Stimulated activated CD4-positive, alpha-beta T cell treated with anti-CD3 and anti-CD28 coated beads, Interleukin-12 subunit alpha, Interleukin-12 subunit beta, amount 100 ng/mL, for 4 hours (primary cell): ENCODE data around the gene ARL6IP4.

Experiments used
- DNase-seq: peaks from one replicate; pipeline ENCODE4 v3.0.0-alpha.2; 2020

ARL6IP4 gene

DNA sequence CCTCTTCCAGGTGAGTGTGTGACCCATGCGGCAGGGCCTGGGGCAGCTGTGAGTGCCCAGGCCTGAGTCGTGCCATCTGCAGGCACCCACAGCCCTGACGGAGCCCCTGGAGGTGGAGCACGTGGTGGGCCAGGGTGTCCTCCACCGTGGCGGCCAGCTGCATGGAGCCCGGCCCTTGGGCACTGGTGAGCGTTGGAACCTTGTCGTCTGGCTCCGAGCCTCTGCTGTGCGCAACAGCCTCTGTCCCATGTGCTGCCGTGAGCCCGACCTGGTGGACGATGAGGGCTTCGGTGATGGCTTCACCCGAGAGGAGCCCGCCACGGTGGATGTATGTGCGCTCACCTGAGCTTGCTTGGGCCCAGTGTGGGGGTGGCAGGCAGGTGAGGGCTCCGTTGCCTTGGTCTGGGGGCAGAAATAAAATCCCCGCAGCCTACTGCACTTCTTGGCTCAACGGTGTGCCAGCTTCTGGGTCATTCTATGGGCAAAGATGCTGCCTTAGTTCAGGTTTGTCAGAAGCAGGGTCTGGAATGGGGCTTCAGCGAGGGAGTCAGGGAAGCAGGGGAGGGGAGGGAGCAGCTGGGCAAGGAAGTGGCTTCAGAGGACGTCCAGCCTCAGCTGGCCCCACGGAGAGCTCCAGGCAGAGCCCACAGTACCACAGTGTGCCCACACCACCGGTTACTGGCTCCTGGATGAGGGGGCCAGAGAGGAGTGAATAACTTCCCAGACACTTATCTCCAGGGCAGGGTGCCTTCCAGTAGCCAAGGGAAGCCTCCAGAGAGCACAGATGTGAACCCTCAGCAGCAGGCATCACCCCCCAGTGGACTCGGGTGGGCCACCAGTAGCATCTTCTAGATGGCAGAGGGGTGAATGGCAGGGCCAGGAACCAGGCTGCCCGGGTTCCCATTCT is 1.2 kb upstream of the ARL6IP4 start:
- no peak for DNase-seq

GRCh38 chr12:122979908-122980182 is 636 bp upstream of the ARL6IP4 start:
- DNase-seq: no peak

GRCh38 chr12:122981036-122981471 is 573 bp downstream of the ARL6IP4 start:
- DNase-seq: no peak

DNA sequence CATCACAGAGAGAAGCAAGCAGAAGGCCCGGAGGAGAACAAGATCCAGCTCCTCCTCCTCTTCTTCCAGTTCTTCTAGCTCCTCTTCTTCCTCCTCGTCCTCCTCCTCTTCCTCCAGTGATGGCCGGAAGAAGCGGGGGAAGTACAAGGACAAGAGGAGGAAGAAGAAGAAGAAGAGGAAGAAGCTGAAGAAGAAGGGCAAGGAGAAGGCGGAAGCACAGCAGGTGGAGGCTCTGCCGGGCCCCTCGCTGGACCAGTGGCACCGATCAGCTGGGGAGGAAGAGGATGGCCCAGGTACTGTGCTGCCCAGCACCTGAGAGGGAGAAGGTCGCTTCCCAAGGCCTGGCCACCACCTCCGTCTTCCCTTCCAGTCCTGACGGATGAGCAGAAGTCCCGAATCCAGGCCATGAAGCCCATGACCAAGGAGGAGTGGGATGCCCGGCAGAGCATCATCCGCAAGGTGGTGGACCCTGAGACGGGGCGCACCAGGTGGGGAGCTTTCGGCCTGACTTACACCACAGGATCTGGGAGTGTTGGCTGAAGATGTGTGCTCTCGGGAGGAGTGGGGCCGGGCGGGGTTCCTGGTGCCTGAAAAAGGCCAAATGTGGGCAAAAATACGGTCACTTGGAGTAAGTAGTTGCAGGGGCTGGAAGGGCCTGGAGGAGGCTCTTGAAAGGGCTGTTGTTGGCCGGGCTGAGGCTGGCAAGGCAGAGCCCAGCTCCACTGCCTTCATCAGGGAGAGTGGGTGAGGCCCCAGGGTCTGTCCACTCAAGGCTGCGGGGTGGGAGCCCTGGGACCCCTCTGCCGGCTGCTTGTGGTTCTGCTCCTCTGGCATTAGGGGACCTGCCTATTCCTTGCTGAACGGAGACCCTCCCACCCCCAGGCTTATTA is 1.4 kb downstream of the ARL6IP4 start:
- no peak for DNase-seq

DNA sequence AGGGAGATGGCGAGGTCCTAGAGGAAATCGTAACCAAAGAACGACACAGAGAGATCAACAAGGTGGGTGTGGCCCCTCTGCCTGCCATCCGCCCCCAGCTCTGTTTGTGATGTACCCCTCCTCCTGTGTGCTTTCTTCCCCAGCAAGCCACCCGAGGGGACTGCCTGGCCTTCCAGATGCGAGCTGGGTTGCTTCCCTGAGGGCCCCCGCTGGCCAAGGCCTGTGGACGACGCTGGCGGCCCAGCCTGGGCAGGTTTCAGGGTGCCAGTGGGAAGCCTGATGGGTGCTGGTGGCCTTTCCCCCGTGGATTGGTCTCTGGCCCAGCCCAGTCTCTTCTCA is 2.0 kb downstream of the ARL6IP4 start:
- DNase-seq: no peak

GRCh38 chr12:122982963-122983788 is 2.7 kb downstream of the ARL6IP4 start:
- DNase-seq: no peak

DNA sequence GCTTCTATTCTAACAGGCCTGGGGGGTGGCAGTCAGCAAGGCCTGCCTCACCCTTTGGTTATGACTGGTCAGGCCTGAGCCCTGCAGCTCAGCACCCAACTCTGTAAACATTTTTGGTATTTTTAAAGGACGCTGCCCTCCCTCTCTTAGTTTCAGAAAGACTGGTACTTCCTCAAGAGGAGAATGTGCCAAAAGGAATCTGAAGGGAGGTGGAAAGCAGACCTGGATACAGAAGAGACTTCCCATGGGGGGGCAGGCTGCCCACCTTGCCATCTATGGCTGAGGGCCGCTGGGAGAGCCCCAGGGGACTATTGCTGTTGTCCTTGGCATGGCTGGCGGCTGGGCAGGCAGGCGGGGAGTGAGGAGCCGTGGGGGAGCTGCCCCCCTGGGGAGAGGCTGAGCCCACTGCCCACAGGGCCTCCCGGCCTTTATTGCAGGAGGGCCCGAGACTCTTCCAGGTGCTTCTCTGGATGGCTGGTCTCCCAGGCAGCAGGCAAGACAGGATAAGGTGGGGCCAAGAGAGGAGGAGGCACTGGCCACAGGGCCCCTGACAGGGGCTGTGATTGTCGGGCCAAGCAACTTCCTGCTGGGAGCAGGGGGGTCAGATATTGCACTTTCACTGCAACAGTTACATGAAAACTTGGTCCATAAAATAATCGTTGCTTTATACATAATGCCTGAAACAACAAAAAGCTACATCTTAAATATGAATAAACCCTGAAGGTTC is 3.5 kb downstream of the ARL6IP4 start:
- DNase-seq: no peak

DNA sequence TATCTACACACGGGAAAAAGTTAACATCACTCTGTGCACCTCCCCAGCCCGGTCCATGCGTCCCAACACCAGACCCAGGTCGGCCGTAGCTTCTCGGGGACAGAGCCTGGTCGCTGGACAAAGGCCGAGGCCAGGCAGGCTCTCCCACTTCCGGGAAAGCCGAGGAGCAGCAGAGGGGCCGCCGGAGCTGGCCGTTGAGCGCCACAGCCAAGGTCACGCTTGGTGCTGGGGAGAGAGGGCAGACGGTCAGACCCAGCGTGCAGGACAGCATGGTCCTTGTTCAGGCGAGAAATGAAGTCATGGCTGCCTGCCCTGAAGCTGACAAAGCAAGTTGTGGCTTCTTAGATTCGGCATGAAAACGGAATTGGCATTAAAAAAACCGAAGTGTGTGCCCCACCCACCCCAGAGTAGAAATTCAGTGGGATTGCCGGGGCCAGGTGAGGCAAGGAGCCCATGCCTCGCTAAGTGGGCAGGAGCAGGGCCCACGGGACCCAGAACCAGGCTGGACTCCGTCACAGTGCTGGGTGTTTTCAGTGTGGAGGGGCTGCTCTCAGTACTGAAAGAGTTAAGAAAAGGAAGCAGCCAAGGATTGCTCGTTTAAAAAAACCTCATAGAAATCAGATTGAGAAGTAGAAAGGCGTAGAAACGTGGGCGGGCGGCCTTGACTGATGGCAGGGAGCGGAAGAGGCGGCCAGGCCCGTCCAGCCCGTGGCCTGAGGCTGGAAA is 4.3 kb downstream of the ARL6IP4 start:
- DNase-seq: no peak

DNA sequence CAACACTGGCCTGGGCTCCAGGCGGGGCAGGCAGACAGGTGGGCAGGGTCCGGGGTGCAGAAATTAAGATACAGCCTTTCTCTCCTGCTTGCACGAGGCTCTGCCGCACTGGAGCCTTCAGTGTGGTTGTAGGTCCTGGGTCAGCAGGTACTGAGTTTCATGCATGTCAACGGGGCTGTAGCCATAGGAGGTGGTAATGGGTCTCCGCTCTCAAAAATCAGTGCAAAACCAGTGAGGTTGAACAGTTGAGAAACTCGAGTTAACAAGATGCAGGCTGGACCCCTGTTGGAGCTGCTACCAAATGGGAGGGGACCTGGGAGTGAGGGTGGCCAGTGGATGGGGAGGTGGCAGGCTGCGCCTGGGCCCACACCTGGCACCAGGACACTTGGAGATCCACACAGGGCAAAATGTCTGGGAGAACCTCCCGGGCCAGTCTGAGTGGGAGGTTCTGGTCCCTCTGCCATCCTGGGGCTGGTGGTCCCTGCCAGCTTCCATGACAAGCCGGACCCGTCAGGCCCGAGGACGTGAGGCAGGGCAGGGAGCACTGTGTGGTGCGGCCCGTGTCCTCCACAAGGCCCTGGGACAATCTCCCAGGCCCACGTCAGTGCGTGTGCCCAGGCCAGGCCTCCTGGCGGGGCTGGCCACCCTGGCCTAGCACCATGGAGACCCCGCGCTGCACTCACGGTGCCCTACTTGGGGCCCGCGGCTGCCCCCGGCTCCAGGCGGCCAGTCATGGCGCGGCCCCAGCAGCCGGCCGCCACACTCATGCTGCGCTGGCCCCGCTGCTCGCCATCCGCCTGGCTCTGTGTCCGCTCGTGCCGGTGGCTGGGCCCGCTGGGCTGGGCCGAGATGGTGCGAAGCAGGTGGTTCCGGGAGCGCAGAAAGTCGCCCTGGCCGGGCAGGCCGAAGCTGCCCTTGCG is 5.1 kb downstream of the ARL6IP4 start:
- no peak for DNase-seq

GRCh38 chr12:122986258-122986871 is 5.9 kb downstream of the ARL6IP4 start:
- no peak for DNase-seq

DNA sequence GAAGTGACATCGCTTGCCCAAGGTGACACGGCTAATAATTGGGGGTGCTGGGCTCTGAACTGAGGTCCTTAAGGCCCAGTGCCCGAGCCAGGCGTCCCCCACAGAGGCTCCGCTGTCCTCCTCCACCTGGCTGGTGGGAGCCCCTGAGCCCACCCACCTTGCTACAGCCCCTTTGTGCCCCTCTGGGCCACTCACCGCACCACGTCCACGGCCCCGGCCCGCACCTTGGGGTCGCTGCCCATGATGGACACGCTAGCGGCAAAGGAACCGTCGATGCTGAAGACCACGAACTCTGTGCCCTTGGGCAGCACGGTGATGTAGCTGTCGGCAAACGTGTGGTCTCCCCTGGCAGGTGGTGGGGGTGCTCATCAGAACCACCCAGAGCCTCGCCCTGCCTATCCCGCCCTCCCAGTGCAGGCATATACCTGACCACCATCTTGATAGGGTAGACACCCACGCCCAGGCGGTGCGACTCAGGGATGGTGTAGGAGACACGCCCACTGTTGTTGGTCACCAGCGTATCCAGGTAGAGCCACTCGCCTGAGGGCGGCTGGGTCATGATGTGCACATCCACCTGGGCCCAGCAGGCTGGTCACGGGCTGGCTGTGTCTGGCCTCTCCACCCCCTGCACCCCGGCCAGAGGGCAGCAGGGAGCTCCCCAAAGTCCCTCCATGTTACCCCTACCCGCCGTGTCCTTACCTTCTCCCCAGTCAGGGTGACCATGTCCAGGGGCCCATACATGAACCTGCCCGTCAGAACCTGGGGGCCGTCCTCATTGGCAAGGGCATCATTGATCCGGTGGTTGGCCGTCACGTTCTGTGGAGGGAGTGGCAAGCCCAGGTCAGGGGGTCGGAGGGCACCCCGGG is 6.8 kb downstream of the ARL6IP4 start:
- no peak for DNase-seq

- no peak for DNase-seq
Measured at GRCh38 chr12:122988036-122988435, 7.6 kb downstream of the ARL6IP4 start.

DNA sequence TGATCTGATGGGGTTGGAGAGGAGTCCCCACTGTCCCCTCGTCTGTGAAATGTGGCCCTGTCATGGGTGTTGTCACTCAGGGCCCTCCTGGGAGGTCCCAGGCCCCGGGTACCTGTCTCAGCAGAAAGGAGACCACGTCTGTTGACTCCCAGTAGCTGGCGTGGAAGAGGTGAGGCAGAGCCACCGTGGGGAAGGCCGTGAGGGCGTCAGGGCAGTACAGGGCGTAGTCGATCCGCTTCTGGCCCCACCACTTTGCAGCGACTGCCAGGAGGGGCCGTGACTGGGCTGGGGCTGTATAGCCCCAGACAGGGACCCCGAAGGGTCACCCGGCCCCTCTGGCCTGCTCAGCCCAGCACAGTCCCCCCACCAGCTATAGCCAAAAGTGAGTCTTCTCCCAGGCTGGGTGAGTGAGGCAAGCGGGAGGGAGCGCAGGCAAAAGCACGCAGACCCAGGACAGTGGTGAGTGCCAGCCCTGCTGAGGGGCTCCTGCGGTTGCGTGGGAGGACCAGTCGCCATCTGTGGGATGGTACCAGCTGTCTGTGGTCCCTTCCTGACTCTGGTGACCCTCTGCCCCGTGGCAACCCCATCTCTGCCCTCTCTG is 8.2 kb downstream of the ARL6IP4 start:
- DNase-seq: no peak

DNA sequence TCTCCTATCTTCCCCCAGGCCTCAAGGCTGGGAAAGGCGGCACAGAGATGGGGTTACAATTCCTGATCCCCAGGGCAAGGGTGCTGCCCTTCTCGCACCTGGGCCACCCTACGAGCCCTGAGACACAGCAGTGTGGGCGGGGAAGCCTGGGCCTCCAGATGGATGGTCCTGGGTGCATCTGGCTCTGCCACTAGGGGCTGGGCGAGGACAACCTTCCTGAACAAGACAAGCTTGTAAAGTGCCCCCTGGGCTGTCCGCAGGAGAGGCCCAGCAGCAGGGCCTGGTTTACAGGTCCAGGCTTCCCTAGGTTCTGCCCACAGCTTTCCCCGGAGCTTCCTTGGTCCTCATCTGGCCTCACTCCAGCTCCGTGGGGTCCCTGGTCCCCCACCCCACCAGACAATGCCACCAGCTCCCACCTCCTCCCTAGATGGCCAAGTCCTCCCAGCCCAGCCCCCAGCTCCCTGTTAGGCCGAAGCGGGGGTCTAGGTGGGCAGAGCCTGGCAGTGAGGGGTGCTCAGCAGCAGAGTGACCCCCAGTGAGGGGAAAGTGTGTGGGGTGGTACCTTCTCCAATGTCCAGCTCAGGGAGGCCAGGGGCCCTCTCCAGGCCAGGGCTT is 8.9 kb downstream of the ARL6IP4 start:
- no peak for DNase-seq

GRCh38 chr12:122989874-122990419 is 9.5 kb downstream of the ARL6IP4 start:
- DNase-seq: no peak

GRCh38 chr12:122990561-122990960 is 10.1 kb downstream of the ARL6IP4 start:
- no peak for DNase-seq

DNA sequence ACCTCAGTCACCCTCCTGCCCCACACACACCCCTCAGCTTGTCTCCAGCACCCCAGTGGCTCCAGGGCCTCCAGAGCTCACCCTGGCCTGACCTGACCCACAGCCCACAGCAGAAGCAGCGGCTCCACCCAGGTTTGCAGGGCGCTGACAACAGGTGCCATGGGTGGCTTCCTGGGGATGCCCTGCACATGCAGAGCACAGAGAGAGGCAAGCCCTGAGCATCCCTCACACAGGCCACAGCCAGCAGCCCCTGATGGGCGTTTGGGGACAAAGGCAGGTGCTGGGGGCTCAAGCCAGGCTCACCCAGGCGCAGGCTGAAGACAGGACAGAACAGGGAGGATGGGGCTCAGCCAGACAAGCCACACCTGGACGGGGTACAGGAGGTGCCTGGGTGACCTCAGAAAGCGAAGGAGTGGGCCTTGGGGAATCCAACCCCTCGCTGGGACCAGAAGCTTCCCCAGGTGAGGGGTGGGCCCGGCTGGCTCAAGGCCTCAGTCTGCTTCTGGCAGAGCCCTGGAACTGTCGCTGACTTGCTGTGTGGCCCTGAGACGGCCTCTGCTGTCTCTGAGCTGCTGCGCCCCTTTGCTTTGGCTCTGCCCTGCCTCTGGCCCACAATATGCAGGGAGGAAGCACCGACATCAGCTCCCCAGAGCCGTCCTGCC is 10.6 kb downstream of the ARL6IP4 start:
- DNase-seq: no peak
